HG03565 (cell line): Measurements from ENCODE around the gene AP5M1.
A peak's percentile ranks its signal among the peaks of the same experiment; 100 is the strongest.
"Not testable (repeated sequence)": the region's sequence is repeated elsewhere in the genome, so short reads cannot be mapped to it uniquely, and the experiment has no call there.

Source experiments
- ATAC-seq: cut with Tn5 transposase; IDR thresholded peaks from one replicate; pipeline ENCODE4 v1.9.1; 2021; ENCODE audit warnings: mild to moderate bottlenecking, moderate library complexity; ENCODE audit not compliant: unreplicated experiment

Gene AP5M1

GRCh38 chr14:57268161-57269069 is at the start of gene AP5M1, which contains the start of gene EXOC5:
AP5M1 (plus strand) TSS chr14:57268971; CDS start chr14:57269315, 344 bp downstream.
EXOC5 (minus strand) TSS chr14:57268905; CDS start chr14:57268648, 257 bp downstream.
- ATAC-seq, result peak; percentile 81

GRCh38 chr14:57221931-57222330 is 46.8 kb upstream of the AP5M1 start:
- no peak for ATAC-seq

GRCh38 chr14:57227083-57227482 is 41.7 kb upstream of the AP5M1 start:
- no peak for ATAC-seq

GRCh38 chr14:57228320-57228719 is 40.5 kb upstream of the AP5M1 start:
- not testable (repeated sequence) for ATAC-seq

- ATAC-seq, result no peak
Measured at GRCh38 chr14:57232006-57232405, 36.8 kb upstream of the AP5M1 start.

- ATAC-seq, result not testable (repeated sequence)
Measured at GRCh38 chr14:57240115-57240514, 28.7 kb upstream of the AP5M1 start.

- no peak for ATAC-seq
Measured at GRCh38 chr14:57243320-57243719, 25.5 kb upstream of the AP5M1 start.

GRCh38 chr14:57244106-57244505 is 24.7 kb upstream of the AP5M1 start:
- no peak for ATAC-seq

- no peak for ATAC-seq
Measured at GRCh38 chr14:57245941-57246340, 22.8 kb upstream of the AP5M1 start.

- ATAC-seq, result no peak
Measured at GRCh38 chr14:57246933-57247657, 21.7 kb upstream of the AP5M1 start.

- no peak for ATAC-seq
Measured at GRCh38 chr14:57254884-57255283, 13.9 kb upstream of the AP5M1 start.

- ATAC-seq, result not testable (repeated sequence)
Measured at GRCh38 chr14:57258221-57258620, 10.6 kb upstream of the AP5M1 start.

GRCh38 chr14:57259672-57260071 is 9.1 kb upstream of the AP5M1 start:
- no peak for ATAC-seq

- no peak for ATAC-seq
Measured at GRCh38 chr14:57261604-57262003, 7.2 kb upstream of the AP5M1 start.

- ATAC-seq, result no peak
Measured at GRCh38 chr14:57262117-57262516, 6.7 kb upstream of the AP5M1 start.

- no peak for ATAC-seq
Measured at GRCh38 chr14:57266065-57266464, 2.7 kb upstream of the AP5M1 start.

GRCh38 chr14:57273236-57273635 is 4.5 kb downstream of the AP5M1 start:
- no peak for ATAC-seq

GRCh38 chr14:57274551-57274950 is 5.8 kb downstream of the AP5M1 start:
- no peak for ATAC-seq

- no peak for ATAC-seq
Measured at GRCh38 chr14:57275023-57275664, 6.4 kb downstream of the AP5M1 start.

- no peak for ATAC-seq
Measured at GRCh38 chr14:57277062-57277461, 8.3 kb downstream of the AP5M1 start.

- no peak for ATAC-seq
Measured at GRCh38 chr14:57287745-57288144, 19.0 kb downstream of the AP5M1 start.
